Measurements from ENCODE around the gene LY6G6F. TPM values are rescaled to one million over a fixed set of nuclear protein-coding genes. Genes with fewer than 3 reads are reported as not detected.

LY6G6F gene
- total RNA-seq, 1 donor from 2014 or later, result not detected

DNA sequence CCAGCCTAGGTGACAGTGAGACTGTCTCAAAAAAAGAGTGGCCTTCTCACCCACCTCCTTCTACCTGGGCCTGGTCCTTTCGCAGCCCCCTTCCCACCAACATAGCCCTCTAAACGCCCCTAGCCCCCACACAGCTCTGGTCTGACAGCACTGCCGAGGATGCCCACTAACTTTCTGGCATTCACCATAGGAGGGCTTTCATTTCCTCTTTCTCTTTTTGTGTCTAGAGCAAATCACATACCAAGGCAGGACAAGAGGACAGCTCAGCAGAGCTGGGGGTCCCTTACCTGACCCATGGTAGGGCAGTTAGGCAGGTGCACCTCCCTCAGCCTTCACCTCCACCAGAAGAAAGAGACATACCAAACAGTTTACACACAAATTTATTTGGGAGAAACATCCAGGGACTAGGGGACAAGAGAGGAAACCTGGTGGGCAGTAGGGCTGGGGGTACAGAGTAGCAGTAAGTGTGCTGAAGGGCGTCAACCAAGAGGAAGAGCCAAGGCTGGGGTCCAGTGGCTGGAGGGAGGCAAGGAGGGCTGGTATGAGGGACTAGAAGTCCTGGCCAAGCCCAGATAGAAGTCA lies 30.3 kb upstream of the LY6G6F start:
- DNase-seq (ENCODE audit: low read depth), result no peak
- Histone ChIP-seq H3K36me3 (ENCODE audit: control insufficient read depth, insufficient read depth, low read length) (peaks cover 1% of the 10 kb centered on the region), H3K27me3 (ENCODE audit: control insufficient read depth, insufficient read depth, low read length) (no peaks in the 10 kb centered on the region), H3K4me3 (ENCODE audit: low read depth, low read length) (no peak overlapping the region)
- TF ChIP-seq, protein P1, sequence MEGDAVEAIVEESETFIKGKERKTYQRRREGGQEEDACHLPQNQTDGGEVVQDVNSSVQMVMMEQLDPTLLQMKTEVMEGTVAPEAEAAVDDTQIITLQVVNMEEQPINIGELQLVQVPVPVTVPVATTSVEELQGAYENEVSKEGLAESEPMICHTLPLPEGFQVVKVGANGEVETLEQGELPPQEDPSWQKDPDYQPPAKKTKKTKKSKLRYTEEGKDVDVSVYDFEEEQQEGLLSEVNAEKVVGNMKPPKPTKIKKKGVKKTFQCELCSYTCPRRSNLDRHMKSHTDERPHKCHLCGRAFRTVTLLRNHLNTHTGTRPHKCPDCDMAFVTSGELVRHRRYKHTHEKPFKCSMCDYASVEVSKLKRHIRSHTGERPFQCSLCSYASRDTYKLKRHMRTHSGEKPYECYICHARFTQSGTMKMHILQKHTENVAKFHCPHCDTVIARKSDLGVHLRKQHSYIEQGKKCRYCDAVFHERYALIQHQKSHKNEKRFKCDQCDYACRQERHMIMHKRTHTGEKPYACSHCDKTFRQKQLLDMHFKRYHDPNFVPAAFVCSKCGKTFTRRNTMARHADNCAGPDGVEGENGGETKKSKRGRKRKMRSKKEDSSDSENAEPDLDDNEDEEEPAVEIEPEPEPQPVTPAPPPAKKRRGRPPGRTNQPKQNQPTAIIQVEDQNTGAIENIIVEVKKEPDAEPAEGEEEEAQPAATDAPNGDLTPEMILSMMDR (IDR thresholded peaks at IDR 0.05; ENCODE audit: insufficient read depth, low read length, poor library complexity, severe bottlenecking), result no peak

DNA sequence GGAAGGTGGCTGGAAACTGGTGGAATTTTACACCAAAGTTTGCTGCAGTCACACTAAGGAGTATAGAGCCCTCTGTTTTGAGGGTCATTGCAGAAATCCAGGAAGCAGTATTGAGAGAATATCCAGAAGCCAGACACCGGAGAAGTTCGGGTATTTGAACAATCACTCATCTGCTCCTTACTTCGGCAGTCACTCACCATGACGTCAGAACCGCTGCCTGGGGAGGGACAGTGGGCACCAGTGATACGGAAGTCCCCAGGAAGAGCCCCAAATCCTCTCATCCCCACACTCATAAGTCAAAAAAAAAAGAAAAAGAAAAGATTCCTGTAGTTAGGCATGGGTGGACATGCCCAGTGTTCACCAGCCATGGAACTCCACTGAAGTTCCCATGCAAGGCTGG lies 29.8 kb upstream of the LY6G6F start:
- no peaks in the 10 kb centered on the region for H3K27me3 ChIP-seq (ENCODE audit: control insufficient read depth, insufficient read depth, low read length)
- TF ChIP-seq, protein P1 (IDR thresholded peaks at IDR 0.05; ENCODE audit: insufficient read depth, low read length, poor library complexity, severe bottlenecking), result no peak
- H3K4me3 ChIP-seq (ENCODE audit: low read depth, low read length), result no peak overlapping the region
- DNase-seq (ENCODE audit: low read depth), result no peak
- H3K36me3 ChIP-seq (ENCODE audit: control insufficient read depth, insufficient read depth, low read length), result peaks cover 1% of the 10 kb centered on the region

DNA sequence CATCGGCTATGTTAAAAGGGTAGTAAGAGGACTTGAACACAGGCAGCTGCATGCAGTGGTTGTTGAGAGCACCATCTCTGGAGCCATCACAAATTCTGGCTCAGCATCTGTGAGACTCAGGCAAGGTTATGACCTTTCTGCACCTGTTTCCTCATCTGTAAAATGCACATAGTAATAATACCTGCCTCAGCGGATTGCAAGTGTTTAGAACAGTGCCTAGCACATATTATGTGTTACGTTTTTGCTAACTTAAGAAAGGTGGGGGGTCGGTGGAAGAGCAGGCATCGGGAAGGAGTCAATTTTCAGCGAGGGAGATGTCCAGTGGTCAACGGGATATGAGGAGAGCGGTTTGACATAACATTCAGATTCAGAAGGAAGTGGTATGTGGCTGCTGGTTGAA lies 28.7 kb upstream of the LY6G6F start:
- TF ChIP-seq, protein P1 (IDR thresholded peaks at IDR 0.05; ENCODE audit: insufficient read depth, low read length, poor library complexity, severe bottlenecking), result no peak
- Histone ChIP-seq H3K36me3 (ENCODE audit: control insufficient read depth, insufficient read depth, low read length) (peaks cover 1% of the 10 kb centered on the region), H3K4me3 (ENCODE audit: low read depth, low read length) (no peak overlapping the region), H3K27me3 (ENCODE audit: control insufficient read depth, insufficient read depth, low read length) (no peaks in the 10 kb centered on the region)
- DNase-seq (ENCODE audit: low read depth), result no peak

- Histone ChIP-seq H3K27me3 (ENCODE audit: control insufficient read depth, insufficient read depth, low read length) (no peaks in the 10 kb centered on the region), H3K4me3 (ENCODE audit: low read depth, low read length) (peak within 1 kb of the TSS; percentile 14), H3K36me3 (ENCODE audit: control insufficient read depth, insufficient read depth, low read length) (no peaks in the 10 kb centered on the region)
- peak; percentile 59 for DNase-seq (ENCODE audit: low read depth)
- TF ChIP-seq, protein P1 (IDR thresholded peaks at IDR 0.05; ENCODE audit: insufficient read depth, low read length, poor library complexity, severe bottlenecking), result peak; percentile 88
Measured at GRCh38 chr6:31680226-31681134, 26.2 kb upstream of the LY6G6F start, which contains the start of gene LY6G5C. Gene LY6G5C, minus strand, starts transcription at chr6:31681067. Its CDS starts 694 bp downstream, at chr6:31680373.

DNA sequence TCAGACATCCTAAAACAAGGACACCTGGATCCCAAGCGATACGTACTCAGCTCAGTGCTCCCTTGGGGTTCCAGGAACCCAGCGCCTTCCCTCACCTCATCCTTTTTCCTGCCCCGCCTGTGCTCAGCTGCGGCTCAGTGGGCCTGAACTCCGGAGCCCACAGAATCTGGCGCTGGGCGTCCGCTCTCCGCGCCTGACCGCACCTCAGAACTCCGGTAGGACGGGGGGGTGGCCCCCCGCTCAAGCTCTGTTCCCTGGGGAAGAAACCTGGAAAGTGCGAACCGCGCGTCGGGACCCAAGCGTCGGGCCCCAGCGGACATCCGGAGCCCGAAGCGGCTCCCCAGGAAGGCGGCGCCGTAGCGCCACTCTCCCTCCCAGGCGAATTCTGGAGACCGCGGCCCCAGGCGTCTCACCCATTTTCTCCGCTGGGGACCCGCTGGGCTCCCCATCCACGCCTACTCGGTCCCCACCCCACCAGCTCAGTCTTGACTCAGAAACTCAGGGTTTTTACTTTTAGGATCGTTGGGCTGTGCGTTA lies 25.5 kb upstream of the LY6G6F start:
- H3K36me3 ChIP-seq (ENCODE audit: control insufficient read depth, insufficient read depth, low read length), result no peaks in the 10 kb centered on the region
- H3K27me3 ChIP-seq (ENCODE audit: control insufficient read depth, insufficient read depth, low read length), result no peaks in the 10 kb centered on the region
- DNase-seq (ENCODE audit: low read depth), result peak; percentile 26
- TF ChIP-seq, protein P1 (IDR thresholded peaks at IDR 0.05; ENCODE audit: insufficient read depth, low read length, poor library complexity, severe bottlenecking), result no peak
- H3K4me3 ChIP-seq (ENCODE audit: low read depth, low read length), result peak overlapping the region; percentile 14

All from kidney epithelial cell (primary cell).